ENCODE data around the gene MAP3K8. TPM values are rescaled to one million over a fixed set of nuclear protein-coding genes. Genes with fewer than 3 reads are reported as not detected.

MAP3K8 gene
- total RNA-seq, 1 experiment from 2014 or later = 13.8 TPM

GRCh38 chr10:30481603-30482002 lies 47.6 kb downstream of the MAP3K8 start:
- H3K4me1 Mint-ChIP-seq = peaks cover 16% of the 10 kb centered on the region
- no peak overlapping the region for H3K27ac Mint-ChIP-seq
- ATAC-seq (no peak), DNase-seq (ENCODE audit: low spot score) (no peak)
- peaks cover 36% of the 10 kb centered on the region for H3K9me3 Mint-ChIP-seq
- ChIA-PET CTCF (no interaction called here), POLR2A (interaction anchor here (0.7 kb wide), 1 partner anchor 18 kb away, joined by 3 read pairs; no protein-coding TSS in a partner anchor)
- TF ChIP-seq JUN (CRISPR knock-in tag; IDR thresholded peaks at IDR 0.05) = no peak
- no peak for TF ChIP-seq ZNF416 (CRISPR knock-in tag; IDR thresholded peaks at IDR 0.05)
- no peak for TF ChIP-seq NFE2L1 (CRISPR knock-in tag; IDR thresholded peaks at IDR 0.05)
- no peak for TF ChIP-seq TP53 (CRISPR knock-in tag; IDR thresholded peaks at IDR 0.05)
- no peak for TF ChIP-seq SMAD4 (CRISPR knock-in tag; IDR thresholded peaks at IDR 0.05)
- no peak for TF ChIP-seq ZNF396 (CRISPR knock-in tag; IDR thresholded peaks at IDR 0.05; ENCODE audit: borderline replicate concordance)
- TF ChIP-seq ELF4 (CRISPR knock-in tag; IDR thresholded peaks at IDR 0.05; ENCODE audit: low read depth) = no peak
- TF ChIP-seq ETV6 (CRISPR knock-in tag; IDR thresholded peaks at IDR 0.05) = no peak
- TF ChIP-seq, protein P1, sequence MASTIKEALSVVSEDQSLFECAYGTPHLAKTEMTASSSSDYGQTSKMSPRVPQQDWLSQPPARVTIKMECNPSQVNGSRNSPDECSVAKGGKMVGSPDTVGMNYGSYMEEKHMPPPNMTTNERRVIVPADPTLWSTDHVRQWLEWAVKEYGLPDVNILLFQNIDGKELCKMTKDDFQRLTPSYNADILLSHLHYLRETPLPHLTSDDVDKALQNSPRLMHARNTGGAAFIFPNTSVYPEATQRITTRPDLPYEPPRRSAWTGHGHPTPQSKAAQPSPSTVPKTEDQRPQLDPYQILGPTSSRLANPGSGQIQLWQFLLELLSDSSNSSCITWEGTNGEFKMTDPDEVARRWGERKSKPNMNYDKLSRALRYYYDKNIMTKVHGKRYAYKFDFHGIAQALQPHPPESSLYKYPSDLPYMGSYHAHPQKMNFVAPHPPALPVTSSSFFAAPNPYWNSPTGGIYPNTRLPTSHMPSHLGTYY (CRISPR knock-in tag; IDR thresholded peaks at IDR 0.05) = no peak
- TF ChIP-seq CBFB (CRISPR knock-in tag; IDR thresholded peaks at IDR 0.05; ENCODE audit: low read depth) = no peak
- TF ChIP-seq RORB (CRISPR knock-in tag; IDR thresholded peaks at IDR 0.05) = no peak
- TF ChIP-seq FOXP1 (CRISPR knock-in tag; IDR thresholded peaks at IDR 0.05; ENCODE audit: borderline replicate concordance) = no peak
- TF ChIP-seq, protein P2, sequence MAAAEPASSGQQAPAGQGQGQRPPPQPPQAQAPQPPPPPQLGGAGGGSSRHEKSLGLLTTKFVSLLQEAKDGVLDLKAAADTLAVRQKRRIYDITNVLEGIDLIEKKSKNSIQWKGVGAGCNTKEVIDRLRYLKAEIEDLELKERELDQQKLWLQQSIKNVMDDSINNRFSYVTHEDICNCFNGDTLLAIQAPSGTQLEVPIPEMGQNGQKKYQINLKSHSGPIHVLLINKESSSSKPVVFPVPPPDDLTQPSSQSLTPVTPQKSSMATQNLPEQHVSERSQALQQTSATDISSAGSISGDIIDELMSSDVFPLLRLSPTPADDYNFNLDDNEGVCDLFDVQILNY (CRISPR knock-in tag; IDR thresholded peaks at IDR 0.05) = no peak
- no peak for TF ChIP-seq JAZF1 (CRISPR knock-in tag; IDR thresholded peaks at IDR 0.05)
- no peak for TF ChIP-seq ZBTB21 (CRISPR knock-in tag; IDR thresholded peaks at IDR 0.05; ENCODE audit: borderline replicate concordance)
- H3K4me3 Mint-ChIP-seq = no peak overlapping the region
- no peaks in the 10 kb centered on the region; the same call in 1 of the 2 replicates for H3K27me3 Mint-ChIP-seq (ENCODE audit: low read depth)
- H3K36me3 Mint-ChIP-seq = peaks cover 41% of the 10 kb centered on the region

GRCh38 chr10:30488316-30488715 lies 54.3 kb downstream of the MAP3K8 start:
- peaks cover 12% of the 10 kb centered on the region for H3K4me1 Mint-ChIP-seq
- CTCF ChIA-PET = interaction anchor here (1.8 kb wide), 1 partner anchor 103 kb away, joined by 6 read pairs; no protein-coding TSS in a partner anchor
- TF ChIP-seq ZNF121 (CRISPR knock-in tag; IDR thresholded peaks at IDR 0.05) (no peak), ELF4 (CRISPR knock-in tag; IDR thresholded peaks at IDR 0.05; ENCODE audit: low read depth) (no peak), ZNF232 (CRISPR knock-in tag; IDR thresholded peaks at IDR 0.05) (no peak), USF1 (CRISPR knock-in tag; IDR thresholded peaks at IDR 0.05) (no peak), NFYB (CRISPR knock-in tag; conservative IDR thresholded peaks at IDR 0.05; ENCODE audit: low read depth) (no peak), ZNF263 (CRISPR knock-in tag; IDR thresholded peaks at IDR 0.05; ENCODE audit: low read depth) (no peak), E2F1 (CRISPR knock-in tag; IDR thresholded peaks at IDR 0.05) (no peak), CREB1 (CRISPR knock-in tag; IDR thresholded peaks at IDR 0.05) (no peak), NR1H2 (CRISPR knock-in tag; IDR thresholded peaks at IDR 0.05) (no peak)
- TF ChIP-seq, protein P3, sequence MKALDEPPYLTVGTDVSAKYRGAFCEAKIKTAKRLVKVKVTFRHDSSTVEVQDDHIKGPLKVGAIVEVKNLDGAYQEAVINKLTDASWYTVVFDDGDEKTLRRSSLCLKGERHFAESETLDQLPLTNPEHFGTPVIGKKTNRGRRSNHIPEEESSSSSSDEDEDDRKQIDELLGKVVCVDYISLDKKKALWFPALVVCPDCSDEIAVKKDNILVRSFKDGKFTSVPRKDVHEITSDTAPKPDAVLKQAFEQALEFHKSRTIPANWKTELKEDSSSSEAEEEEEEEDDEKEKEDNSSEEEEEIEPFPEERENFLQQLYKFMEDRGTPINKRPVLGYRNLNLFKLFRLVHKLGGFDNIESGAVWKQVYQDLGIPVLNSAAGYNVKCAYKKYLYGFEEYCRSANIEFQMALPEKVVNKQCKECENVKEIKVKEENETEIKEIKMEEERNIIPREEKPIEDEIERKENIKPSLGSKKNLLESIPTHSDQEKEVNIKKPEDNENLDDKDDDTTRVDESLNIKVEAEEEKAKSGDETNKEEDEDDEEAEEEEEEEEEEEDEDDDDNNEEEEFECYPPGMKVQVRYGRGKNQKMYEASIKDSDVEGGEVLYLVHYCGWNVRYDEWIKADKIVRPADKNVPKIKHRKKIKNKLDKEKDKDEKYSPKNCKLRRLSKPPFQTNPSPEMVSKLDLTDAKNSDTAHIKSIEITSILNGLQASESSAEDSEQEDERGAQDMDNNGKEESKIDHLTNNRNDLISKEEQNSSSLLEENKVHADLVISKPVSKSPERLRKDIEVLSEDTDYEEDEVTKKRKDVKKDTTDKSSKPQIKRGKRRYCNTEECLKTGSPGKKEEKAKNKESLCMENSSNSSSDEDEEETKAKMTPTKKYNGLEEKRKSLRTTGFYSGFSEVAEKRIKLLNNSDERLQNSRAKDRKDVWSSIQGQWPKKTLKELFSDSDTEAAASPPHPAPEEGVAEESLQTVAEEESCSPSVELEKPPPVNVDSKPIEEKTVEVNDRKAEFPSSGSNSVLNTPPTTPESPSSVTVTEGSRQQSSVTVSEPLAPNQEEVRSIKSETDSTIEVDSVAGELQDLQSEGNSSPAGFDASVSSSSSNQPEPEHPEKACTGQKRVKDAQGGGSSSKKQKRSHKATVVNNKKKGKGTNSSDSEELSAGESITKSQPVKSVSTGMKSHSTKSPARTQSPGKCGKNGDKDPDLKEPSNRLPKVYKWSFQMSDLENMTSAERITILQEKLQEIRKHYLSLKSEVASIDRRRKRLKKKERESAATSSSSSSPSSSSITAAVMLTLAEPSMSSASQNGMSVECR (CRISPR knock-in tag; IDR thresholded peaks at IDR 0.05; ENCODE audit: borderline replicate concordance) = no peak
- TF ChIP-seq, protein P4, sequence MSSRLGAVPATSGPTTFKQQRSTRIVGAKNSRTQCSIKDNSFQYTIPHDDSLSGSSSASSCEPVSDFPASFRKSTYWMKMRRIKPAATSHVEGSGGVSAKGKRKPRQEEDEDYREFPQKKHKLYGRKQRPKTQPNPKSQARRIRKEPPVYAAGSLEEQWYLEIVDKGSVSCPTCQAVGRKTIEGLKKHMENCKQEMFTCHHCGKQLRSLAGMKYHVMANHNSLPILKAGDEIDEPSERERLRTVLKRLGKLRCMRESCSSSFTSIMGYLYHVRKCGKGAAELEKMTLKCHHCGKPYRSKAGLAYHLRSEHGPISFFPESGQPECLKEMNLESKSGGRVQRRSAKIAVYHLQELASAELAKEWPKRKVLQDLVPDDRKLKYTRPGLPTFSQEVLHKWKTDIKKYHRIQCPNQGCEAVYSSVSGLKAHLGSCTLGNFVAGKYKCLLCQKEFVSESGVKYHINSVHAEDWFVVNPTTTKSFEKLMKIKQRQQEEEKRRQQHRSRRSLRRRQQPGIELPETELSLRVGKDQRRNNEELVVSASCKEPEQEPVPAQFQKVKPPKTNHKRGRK (CRISPR knock-in tag; IDR thresholded peaks at IDR 0.05; ENCODE audit: borderline replicate concordance) = no peak
- TF ChIP-seq, protein P5, sequence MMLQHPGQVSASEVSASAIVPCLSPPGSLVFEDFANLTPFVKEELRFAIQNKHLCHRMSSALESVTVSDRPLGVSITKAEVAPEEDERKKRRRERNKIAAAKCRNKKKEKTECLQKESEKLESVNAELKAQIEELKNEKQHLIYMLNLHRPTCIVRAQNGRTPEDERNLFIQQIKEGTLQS (CRISPR knock-in tag; conservative IDR thresholded peaks at IDR 0.05) = no peak
- no peak overlapping the region for H3K4me3 Mint-ChIP-seq
- DNase-seq (ENCODE audit: low spot score) (no peak), ATAC-seq (no peak)
- POLR2A ChIA-PET = no interaction called here
- H3K9me3 Mint-ChIP-seq = peaks cover 9% of the 10 kb centered on the region
- H3K36me3 Mint-ChIP-seq = peaks cover 12% of the 10 kb centered on the region
- H3K27me3 Mint-ChIP-seq (ENCODE audit: low read depth) = peaks cover 3% of the 10 kb centered on the region; the same call in 1 of the 2 replicates
- H3K27ac Mint-ChIP-seq = no peak overlapping the region; the same call in 1 of the 2 replicates
